ENCODE data around the gene ANXA9.

ANXA9 gene, protein sequence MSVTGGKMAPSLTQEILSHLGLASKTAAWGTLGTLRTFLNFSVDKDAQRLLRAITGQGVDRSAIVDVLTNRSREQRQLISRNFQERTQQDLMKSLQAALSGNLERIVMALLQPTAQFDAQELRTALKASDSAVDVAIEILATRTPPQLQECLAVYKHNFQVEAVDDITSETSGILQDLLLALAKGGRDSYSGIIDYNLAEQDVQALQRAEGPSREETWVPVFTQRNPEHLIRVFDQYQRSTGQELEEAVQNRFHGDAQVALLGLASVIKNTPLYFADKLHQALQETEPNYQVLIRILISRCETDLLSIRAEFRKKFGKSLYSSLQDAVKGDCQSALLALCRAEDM

DNA sequence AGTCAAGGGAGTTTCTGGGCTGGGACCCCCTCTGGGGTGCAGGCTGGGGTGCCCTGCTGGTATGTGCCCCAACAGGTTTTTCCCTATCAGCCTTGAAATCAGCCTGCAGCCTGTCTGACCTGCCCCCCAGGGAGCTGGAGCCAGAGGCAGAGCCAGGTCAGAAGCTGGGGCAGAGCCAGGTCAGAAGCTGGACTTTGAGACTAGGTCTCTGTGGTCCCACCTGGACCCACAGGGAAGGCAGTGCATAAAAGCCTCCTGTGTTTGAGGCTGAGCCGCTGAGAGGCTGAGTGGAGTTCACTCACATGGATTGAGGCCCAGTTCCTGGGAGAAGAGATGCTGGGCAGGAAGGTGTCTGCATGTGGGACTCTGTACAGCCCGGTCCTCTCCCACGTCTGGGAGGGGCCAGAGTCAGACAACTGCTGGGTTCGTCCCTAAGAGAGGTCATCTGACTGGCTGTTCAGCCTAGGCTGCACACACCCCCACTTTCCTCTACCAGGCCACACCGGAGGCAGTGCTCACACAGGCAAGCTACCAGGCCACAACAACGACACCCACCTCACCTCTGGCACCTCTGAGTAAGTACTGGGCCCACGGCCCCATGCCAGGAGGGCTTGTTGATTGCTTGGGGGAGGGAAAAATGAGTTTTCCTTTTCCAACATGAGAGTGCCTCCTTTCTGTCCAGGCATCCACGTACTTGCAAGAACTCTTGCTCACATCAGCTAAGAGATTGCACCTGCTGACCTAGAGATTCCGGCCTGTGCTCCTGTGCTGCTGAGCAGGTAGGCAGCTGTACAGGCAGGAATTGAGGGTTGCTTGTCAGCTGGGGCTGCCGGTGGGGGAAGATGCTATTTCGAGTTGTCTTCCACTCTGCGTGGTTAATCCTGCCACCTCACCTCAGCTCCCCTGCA lies at the start of gene ANXA9:
Gene ANXA9, plus strand, starts transcription at position 488 of the 908 bp plus-strand sequence. CDS start 814 bp downstream, outside the sequence.
- DNase-seq = no peak

GRCh38 chr1:150944856-150945255 lies 37.2 kb upstream of the ANXA9 start:
- no peak for DNase-seq

DNA sequence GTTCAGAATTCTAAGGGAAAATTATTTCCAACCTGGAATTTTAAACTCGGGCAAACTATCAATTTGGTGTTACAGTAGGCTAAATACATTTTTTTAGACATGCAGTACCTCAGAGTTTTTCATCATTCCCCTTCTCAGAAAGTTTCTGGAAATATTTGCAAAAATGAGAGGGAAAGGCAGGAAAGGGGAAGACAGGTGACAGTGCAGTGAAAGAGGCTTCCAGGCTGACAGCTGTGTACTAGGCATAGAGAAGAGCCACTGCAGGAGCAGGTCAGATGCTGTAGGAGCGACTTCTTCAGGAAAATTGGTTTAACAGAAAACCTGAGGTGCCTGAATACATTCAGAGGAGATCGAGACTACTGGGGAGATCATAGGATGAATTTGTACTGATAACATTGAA lies 27.4 kb upstream of the ANXA9 start:
- no peak for DNase-seq

DNA sequence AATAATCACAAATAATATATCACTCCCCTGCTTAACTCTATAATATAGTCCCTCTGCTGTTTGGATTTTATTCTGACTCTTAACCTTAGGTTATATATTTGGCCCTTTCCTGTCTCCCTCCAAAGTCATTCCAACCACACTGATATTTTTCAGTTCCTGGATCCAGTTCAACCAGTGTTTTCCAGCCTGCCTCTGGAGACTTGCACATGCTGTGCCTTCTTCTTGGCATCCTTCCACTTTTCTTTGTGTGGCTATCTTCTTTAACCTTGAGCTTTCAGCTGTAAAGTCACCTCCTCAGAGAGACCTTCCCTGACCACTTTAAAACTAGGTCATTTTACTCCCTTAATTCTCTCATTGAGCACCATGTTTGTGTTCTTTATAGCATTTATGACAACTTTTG lies 26.8 kb upstream of the ANXA9 start:
- DNase-seq = no peak

- no peak for DNase-seq
Observed at GRCh38 chr1:150957666-150958065, 24.4 kb upstream of the ANXA9 start.

GRCh38 chr1:150960646-150961045 lies 21.4 kb upstream of the ANXA9 start:
- DNase-seq = no peak

GRCh38 chr1:150961756-150962155 lies 20.3 kb upstream of the ANXA9 start:
- no peak for DNase-seq

GRCh38 chr1:150963321-150964163 lies 18.6 kb upstream of the ANXA9 start:
- DNase-seq = no peak

- no peak for DNase-seq
Observed at GRCh38 chr1:150964164-150964489, 18.0 kb upstream of the ANXA9 start.

GRCh38 chr1:150965605-150966004 lies 16.5 kb upstream of the ANXA9 start:
- no peak for DNase-seq

DNA sequence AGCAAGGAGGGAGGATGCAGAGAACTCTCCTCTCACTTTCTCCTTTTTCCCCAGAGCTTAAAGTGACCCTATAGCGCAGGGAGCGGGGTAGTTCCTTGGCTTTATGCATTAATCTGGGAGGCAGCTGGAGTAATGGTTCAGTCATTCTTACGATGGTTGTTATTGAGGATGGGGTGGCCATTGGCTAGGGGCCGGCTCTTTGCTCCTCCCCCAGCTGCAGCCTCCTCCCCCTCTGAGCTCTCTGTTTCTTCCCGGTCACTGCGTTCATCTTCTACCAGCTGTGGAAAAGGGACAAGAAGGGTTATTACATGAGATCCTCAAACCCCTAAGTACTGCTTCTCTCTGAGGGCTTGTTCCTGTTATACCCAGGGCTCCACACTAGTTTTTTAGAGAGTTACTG lies 16.1 kb upstream of the ANXA9 start:
- DNase-seq = no peak

GRCh38 chr1:150967936-150968335 lies 14.2 kb upstream of the ANXA9 start:
- DNase-seq = no peak

- DNase-seq = no peak
Observed at GRCh38 chr1:150968491-150968890, 13.6 kb upstream of the ANXA9 start.

DNA sequence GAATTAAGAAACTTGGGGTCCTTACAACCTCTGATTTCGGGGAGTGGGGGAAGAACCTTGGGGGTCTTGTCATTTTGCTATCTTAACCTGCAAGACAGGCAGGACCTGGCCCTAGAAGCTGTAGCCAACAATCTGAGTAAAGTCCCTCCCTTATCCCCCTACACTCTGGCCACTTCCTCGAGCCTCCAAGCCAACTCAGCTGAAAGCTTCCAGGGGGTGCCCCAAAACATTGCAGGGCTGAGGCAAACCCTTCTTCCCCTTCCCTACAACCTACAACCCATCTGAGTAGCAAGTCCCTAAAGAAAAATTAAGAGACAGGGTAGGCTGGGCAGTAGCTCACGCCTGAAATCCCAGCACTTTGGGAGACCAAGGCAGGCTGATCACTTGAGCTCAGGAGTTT lies 12.5 kb upstream of the ANXA9 start:
- no peak for DNase-seq

DNA sequence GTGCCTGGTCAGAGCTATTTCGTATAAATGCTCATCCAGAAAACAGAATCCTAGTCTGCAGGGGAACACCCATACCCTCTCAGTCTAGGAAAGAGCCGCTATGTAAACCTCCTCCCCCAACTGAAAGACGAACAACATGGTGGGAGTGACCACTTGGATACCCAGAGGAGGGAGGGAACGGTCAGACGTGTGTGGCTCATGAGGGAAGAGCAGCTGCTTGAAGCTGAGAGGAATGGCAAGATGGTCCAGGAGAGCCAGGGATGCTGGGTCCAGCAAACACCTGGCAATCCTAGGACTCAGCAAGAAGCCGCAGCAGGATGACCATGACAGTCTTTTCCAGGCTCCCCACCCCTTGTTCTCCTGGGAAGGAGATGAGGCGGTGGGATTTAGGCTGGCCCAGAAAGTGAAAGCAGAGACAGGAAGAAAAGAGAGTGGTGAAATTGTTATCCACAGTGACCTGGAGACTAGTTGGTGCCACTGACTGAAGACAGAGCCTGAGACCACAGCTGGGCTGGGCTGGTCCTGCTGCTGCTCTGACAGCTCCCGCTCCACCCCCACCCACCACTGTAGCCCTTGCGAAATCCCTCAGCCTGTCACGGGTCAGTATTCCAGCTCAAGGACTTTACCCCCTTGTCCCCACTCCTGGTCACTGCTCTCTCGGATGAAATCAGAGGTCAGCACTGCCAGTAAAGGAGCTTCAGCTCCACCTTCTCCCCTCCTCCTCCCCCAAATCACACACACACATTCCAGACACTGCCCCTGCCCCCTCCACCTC lies 11.1 kb upstream of the ANXA9 start:
- DNase-seq = no peak

DNA sequence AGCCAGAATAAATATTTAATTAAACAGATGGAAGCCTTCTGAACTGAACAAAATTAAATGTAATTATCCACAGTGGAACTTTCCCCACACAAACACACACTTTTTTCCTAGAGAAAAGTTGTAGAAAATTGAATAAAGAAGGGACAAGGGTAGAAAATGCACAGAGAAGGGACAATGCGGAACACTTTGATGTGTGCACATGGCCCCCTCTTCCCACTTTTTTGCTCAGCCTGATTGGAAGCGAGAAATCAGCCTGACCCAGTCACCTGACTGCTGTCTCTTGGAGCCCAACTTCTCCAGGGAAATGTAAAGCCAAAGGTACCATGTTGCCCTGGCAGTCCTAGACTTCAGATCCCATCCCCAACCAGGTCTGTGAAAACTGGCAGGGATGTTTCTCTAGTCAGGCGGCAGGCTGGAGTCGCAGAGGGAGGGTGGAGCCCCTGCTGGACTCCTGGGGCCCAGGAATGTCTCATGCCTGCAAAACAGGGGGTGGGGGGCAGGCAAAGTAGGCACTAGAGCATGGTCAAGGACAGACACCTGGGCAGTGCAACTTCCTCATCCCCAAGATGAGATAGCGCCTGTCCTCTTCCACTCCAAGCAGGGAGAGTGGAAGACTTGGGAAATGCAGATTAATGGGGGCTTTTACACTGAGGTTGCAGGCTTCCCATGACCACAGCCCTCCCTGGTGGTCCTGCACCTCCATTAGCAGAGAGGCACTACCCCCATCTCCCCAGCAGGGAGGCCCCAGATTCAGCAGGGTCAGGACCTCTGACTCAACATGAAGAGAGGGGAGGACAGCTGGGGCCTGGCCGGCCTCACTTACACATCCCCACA lies 10.3 kb upstream of the ANXA9 start:
- DNase-seq = no peak

DNA sequence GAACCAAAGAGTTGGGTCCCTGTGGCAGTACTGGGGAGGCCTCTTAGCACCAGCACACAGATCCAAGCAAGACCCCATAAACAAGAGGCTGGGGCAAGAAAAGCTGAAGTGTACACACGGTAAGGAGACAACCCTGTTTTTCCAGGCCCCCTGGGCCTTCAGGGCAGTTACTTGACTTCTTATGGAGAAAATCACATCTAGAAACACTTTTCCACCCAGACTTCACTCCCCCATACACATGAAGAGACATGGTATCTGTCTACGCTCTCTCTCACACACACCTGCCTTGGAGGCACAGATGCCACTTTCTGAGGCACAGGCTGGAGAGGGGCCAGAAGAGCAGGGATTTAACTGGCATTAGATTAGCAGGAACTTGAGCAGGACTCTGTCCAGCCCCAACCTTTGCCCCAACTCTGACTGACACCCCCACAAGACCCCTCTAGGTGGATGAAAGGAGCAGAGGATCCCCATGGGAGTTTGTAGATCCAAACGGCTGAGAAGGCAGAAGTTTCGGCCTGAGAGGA lies 9.6 kb upstream of the ANXA9 start:
- DNase-seq = no peak

DNA sequence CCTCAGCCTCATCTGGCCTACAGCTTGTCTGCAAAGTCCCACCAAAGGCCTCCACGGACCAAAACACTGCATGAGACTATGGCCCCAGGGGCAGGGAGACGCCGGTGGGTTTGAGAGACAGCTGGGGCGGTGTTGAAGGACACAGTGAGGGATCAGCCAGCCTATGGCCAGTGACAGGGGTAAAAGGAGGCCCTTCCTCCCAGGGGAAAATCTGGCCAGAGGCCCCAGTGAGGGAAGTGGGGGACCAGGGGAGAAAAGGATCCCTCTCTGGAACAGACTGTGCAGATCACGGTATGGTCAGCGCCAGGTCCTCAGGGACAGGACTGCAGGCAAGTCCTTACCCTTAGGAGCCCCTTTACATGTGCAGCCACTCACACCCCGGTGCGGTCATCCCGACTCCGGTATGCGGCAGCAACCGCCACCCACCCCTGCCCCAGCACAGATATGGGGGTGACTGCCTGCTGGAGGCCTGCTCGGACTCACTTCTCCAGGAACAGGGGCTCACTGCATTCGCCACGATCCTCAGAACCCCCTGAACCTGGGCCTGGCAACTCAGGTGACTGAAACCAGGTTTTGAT lies 8.7 kb upstream of the ANXA9 start:
- no peak for DNase-seq

- no peak for DNase-seq
Observed at GRCh38 chr1:150973836-150974579, 8.1 kb upstream of the ANXA9 start.
